Activated T-cell treated with anti-CD3 and anti-CD28 coated beads for 4 hours (primary cell): Measurements from ENCODE around the gene DNM2.
A peak's percentile ranks its signal among the peaks of the same experiment; 100 is the strongest.
"Not testable (repeated sequence)": the region's sequence is repeated elsewhere in the genome, so short reads cannot be mapped to it uniquely, and the experiment has no call there.

Experiments used
- DNase-seq: peaks from one replicate; pipeline ENCODE4 v3.0.0-alpha.2; 2020

DNM2 gene

GRCh38 chr19:10717356-10718204 lies at the start of gene DNM2:
Gene DNM2 (plus strand): TSS chr19:10718079. CDS start chr19:10718243, 164 bp downstream.
- peak; percentile 92 for DNase-seq

- no peak for DNase-seq
Measured at GRCh38 chr19:10669246-10669645, 48.6 kb upstream of the DNM2 start.

GRCh38 chr19:10670182-10670581 lies 47.7 kb upstream of the DNM2 start:
- DNase-seq = no peak

- DNase-seq = no peak
Measured at GRCh38 chr19:10670876-10671804, 46.7 kb upstream of the DNM2 start.

GRCh38 chr19:10671922-10672321 lies 46.0 kb upstream of the DNM2 start:
- DNase-seq = not testable (repeated sequence)

GRCh38 chr19:10675214-10675613 lies 42.7 kb upstream of the DNM2 start:
- DNase-seq = not testable (repeated sequence)

- DNase-seq = no peak
Measured at GRCh38 chr19:10677751-10678150, 40.1 kb upstream of the DNM2 start.

- DNase-seq = no peak
Measured at GRCh38 chr19:10678813-10679212, 39.1 kb upstream of the DNM2 start.

GRCh38 chr19:10679743-10680142 lies 38.1 kb upstream of the DNM2 start:
- no peak for DNase-seq

GRCh38 chr19:10680545-10681135 lies 37.2 kb upstream of the DNM2 start:
- DNase-seq = no peak

- no peak for DNase-seq
Measured at GRCh38 chr19:10681658-10682057, 36.2 kb upstream of the DNM2 start.

- DNase-seq = no peak
Measured at GRCh38 chr19:10682397-10683063, 35.3 kb upstream of the DNM2 start.

GRCh38 chr19:10683064-10683426 lies 34.8 kb upstream of the DNM2 start:
- DNase-seq = no peak

- no peak for DNase-seq
Measured at GRCh38 chr19:10683582-10683981, 34.3 kb upstream of the DNM2 start.

GRCh38 chr19:10685210-10685609 lies 32.7 kb upstream of the DNM2 start:
- DNase-seq = no peak

- no peak for DNase-seq
Measured at GRCh38 chr19:10686193-10686592, 31.7 kb upstream of the DNM2 start.

- no peak for DNase-seq
Measured at GRCh38 chr19:10686661-10687517, 31.0 kb upstream of the DNM2 start.

GRCh38 chr19:10687518-10688288 lies 30.2 kb upstream of the DNM2 start:
- no peak for DNase-seq

- no peak for DNase-seq
Measured at GRCh38 chr19:10688545-10689280, 29.2 kb upstream of the DNM2 start.

GRCh38 chr19:10690341-10690781 lies 27.5 kb upstream of the DNM2 start:
- no peak for DNase-seq
